Measurements from ENCODE around the gene INPP4B. TPM values are rescaled to one million over a fixed set of nuclear protein-coding genes. Genes with fewer than 3 reads are reported as not detected.
"Not testable (repeated sequence)": the region's sequence is repeated elsewhere in the genome, so short reads cannot be mapped to it uniquely, and the experiment has no call there.

Gene INPP4B
- total RNA-seq, 1 experiment from 2014 or later, result 16.1 TPM

- peak; percentile 96 for DNase-seq (ENCODE audit: low read depth)
These were observed 754.4 kb downstream of the INPP4B start for GRCh38 chr4:142091691-142092182.

- peak; percentile 94 for DNase-seq (ENCODE audit: low read depth)
These were observed 755.0 kb downstream of the INPP4B start for GRCh38 chr4:142091085-142091513.

- peak; percentile 40 for DNase-seq (ENCODE audit: low read depth)
These were observed 757.2 kb downstream of the INPP4B start for GRCh38 chr4:142088906-142089305.

GRCh38 chr4:142085513-142086292 lies 760.4 kb downstream of the INPP4B start:
- no peak for DNase-seq (ENCODE audit: low read depth)

GRCh38 chr4:142083264-142083663 lies 762.8 kb downstream of the INPP4B start:
- no peak for DNase-seq (ENCODE audit: low read depth)

- no peak for DNase-seq (ENCODE audit: low read depth)
These were observed 765.1 kb downstream of the INPP4B start for GRCh38 chr4:142081025-142081424.

GRCh38 chr4:142079959-142080358 lies 766.1 kb downstream of the INPP4B start:
- no peak for DNase-seq (ENCODE audit: low read depth)

GRCh38 chr4:142077048-142077447 lies 769.1 kb downstream of the INPP4B start:
- no peak for DNase-seq (ENCODE audit: low read depth)

- not testable (repeated sequence) for DNase-seq (ENCODE audit: low read depth)
These were observed 777.8 kb downstream of the INPP4B start for GRCh38 chr4:142068304-142068703.

- DNase-seq (ENCODE audit: low read depth), result not testable (repeated sequence)
These were observed 779.5 kb downstream of the INPP4B start for GRCh38 chr4:142066562-142066961.

- DNase-seq (ENCODE audit: low read depth), result no peak
These were observed 780.9 kb downstream of the INPP4B start for GRCh38 chr4:142065086-142065647.

- no peak for DNase-seq (ENCODE audit: low read depth)
These were observed 781.9 kb downstream of the INPP4B start for GRCh38 chr4:142064181-142064580.

- no peak for DNase-seq (ENCODE audit: low read depth)
These were observed 800.1 kb downstream of the INPP4B start for GRCh38 chr4:142045996-142046395.

GRCh38 chr4:142044271-142044670 lies 801.8 kb downstream of the INPP4B start:
- DNase-seq (ENCODE audit: low read depth), result peak; percentile 44

GRCh38 chr4:142043509-142043908 lies 802.6 kb downstream of the INPP4B start:
- DNase-seq (ENCODE audit: low read depth), result peak; percentile 58

- no peak for DNase-seq (ENCODE audit: low read depth)
These were observed 804.3 kb downstream of the INPP4B start for GRCh38 chr4:142041788-142042187.

GRCh38 chr4:142040043-142040442 lies 806.1 kb downstream of the INPP4B start:
- DNase-seq (ENCODE audit: low read depth), result no peak

GRCh38 chr4:142036795-142037583 lies 809.1 kb downstream of the INPP4B start:
- DNase-seq (ENCODE audit: low read depth), result peak; percentile 84

- DNase-seq (ENCODE audit: low read depth), result peak; percentile 10
These were observed 810.5 kb downstream of the INPP4B start for GRCh38 chr4:142035566-142035965.

GRCh38 chr4:142034101-142034500 lies 812.0 kb downstream of the INPP4B start:
- DNase-seq (ENCODE audit: low read depth), result no peak

- DNase-seq (ENCODE audit: low read depth), result no peak
These were observed 816.1 kb downstream of the INPP4B start for GRCh38 chr4:142030010-142030409.

- no peak for DNase-seq (ENCODE audit: low read depth)
These were observed 824.3 kb downstream of the INPP4B start for GRCh38 chr4:142021761-142022160.

All from M059J (cell line).